Adrenal gland (tissue), 12 donors: ENCODE results near the gene MUC5B. TPM values are rescaled to one million over a fixed set of nuclear protein-coding genes. Genes with fewer than 3 reads are reported as not detected.
A peak's percentile ranks its signal among the peaks of the same experiment; 100 is the strongest.
"Not testable (repeated sequence)": the region's sequence is repeated elsewhere in the genome, so short reads cannot be mapped to it uniquely, and the experiment has no call there.

Source experiments
- DNase-seq, 7 donors: peaks; one replicate each; pipeline ENCODE4 v3.0.0-alpha.2; 2019 to 2020
- H3K27ac ChIP-seq, 5 donors: fragments of 200-600 bp; sonication (generic) in 4 of 5; 1 replicate in 3 of 5; 2 replicates in 2 of 5; pipeline versions ENCODE4 v1.5.1 to v1.8.0; 2016 to 2020; ENCODE audit warnings: mild to moderate bottlenecking in 1 of 5
- H3K27me3 ChIP-seq: fragments of 200-600 bp; 2 replicates; pipeline ENCODE4 v1.8.0; 2021
- H3K36me3 ChIP-seq, 2 donors: fragments of 200-600 bp; replicated peaks in 1 of 2; 1 replicate in 1 of 2; 2 replicates in 1 of 2; pipeline versions ENCODE4 v1.5.1 to v1.8.0; 2018 to 2022
- H3K4me1 ChIP-seq, 2 donors: fragments of 200-600 bp; replicated peaks in 1 of 2; 1 replicate in 1 of 2; 2 replicates in 1 of 2; pipeline versions ENCODE4 v1.5.1 to v1.8.0; 2018 to 2021
- H3K4me3 ChIP-seq, 4 donors: fragments of 200-600 bp; sonication (generic) in 3 of 4; one replicate each; pipeline ENCODE4 v1.5.1; 2016 to 2018
- H3K9me3 ChIP-seq, 3 donors: fragments of 200-600 bp; sonication (generic) in 1 of 3; replicated peaks in 1 of 3; 1 replicate in 2 of 3; 2 replicates in 1 of 3; pipeline versions ENCODE4 v1.5.1 to v1.8.0; 2016 to 2021
- CTCF ChIP-seq, 6 experiments: fragments of 450-650 bp in 4 of 6; fragments of 200-600 bp in 2 of 6; sonication (generic) in 1 of 6; IDR thresholded peaks; 1 replicate in 5 of 6; 2 replicates in 1 of 6; pipeline versions ENCODE4 v1.5.1 to v1.8.0; 2016 to 2021; ENCODE audit warnings: antibody characterized with exemption in 6 of 6, mild to moderate bottlenecking in 2 of 6, moderate library complexity in 1 of 6
- POLR2A ChIP-seq, 2 donors: fragments of 450-650 bp; IDR thresholded peaks; one replicate each; pipeline ENCODE4 v1.6.1; 2017; ENCODE audit warnings: antibody characterized with exemption in 2 of 2, mild to moderate bottlenecking in 2 of 2, moderate library complexity in 1 of 2
- WGBS, 4 donors: extraction: QIAGEN DNeasy Blood & Tissue Kit in 2 of 4; methylation state at CpG; one replicate each; pipeline versions ENCODE4 v1.1.5 to v1.1.7; 2013 to 2017; 5-methylcytosine and 5-hydroxymethylcytosine counted together
- intact Hi-C, 2 donors: fragments of 100-400 bp; cut with DNase I; formaldehyde crosslinking; loops; one replicate each; pipeline versions ENCODE4 v1.14.1 to v1.15.0; 2022 to 2023
- polyA plus RNA-seq, 3 donors: library from polyadenylated mRNA; stranded (reverse); fragments of 200-250 nt in 2 of 3; fragments of 350-450 nt in 1 of 3; fragmentation: Illumina TruSeq in 1 of 3; extraction: RNeasy Lipid Tissue Mini Kit (QIAGEN cat#74804) in 1 of 3; gene quantifications; one replicate each; pipeline ENCODE4 v1.2.3, GENCODE V29; 2013 to 2014
- total RNA-seq, 9 donors: library from RNA; depleted of rRNA in 4 of 9; stranded (reverse); fragments of >200 nt in 4 of 9; fragments of 120-200 nt in 1 of 9; fragmentation: NEBNext Ultra II Directional in 1 of 9; extraction: Animal tissue kit (Norgen Biotek cat#: 25700) in 1 of 9; gene quantifications; one replicate each; pipeline versions ENCODE4 v1.1.0 to v1.2.4, GENCODE V29; 2013 to 2023
- donor health status: healthy with polysubstance abuse.
- donor health status: Bipolar disorder and iron deficiency.
- donor health status: DM: yes; HTN: yes; CAD: no.
- donor health status: DM: no; HTN: no; CAD: no.
- donor health status: DM: no; HTN: no; CAD: no.
- donor health status: DM: yes; HTN: yes; CAD: no.

MUC5B gene
- total and polyA plus RNA-seq, 12 donors, result under 0.01 to 0.95 (median 0.70) TPM; not detected in 7

- no peaks in the 10 kb centered on the region for H3K4me1 ChIP-seq
- H3K9me3 ChIP-seq, result no peaks in the 10 kb centered on the region
- intact Hi-C loops, result no loop called here
- no peak overlapping the region for H3K4me3 ChIP-seq
- TF ChIP-seq POLR2A (IDR thresholded peaks at IDR 0.05) (no peak), CTCF (IDR thresholded peaks at IDR 0.05) (no peak)
- no peak overlapping the region for H3K27ac ChIP-seq
- 84 to 94% (median 89%) methylated on average over 12 to 29 of the region's 29 CpGs for whole genome bisulfite sequencing, 4 donors
- no peaks in the 10 kb centered on the region for H3K36me3 ChIP-seq
- DNase-seq, result no peak
- peaks cover 4% of the 10 kb centered on the region for H3K27me3 ChIP-seq
Observed at GRCh38 chr11:1180947-1181391, 41.9 kb upstream of the MUC5B start.

GRCh38 chr11:1181420-1181819, 41.4 kb upstream of the MUC5B start:
- Histone ChIP-seq H3K4me1 (no peaks in the 10 kb centered on the region), H3K36me3 (no peaks in the 10 kb centered on the region), H3K27me3 (peaks cover 4% of the 10 kb centered on the region), H3K9me3 (no peaks in the 10 kb centered on the region), H3K4me3 (no peak overlapping the region), H3K27ac (no peak overlapping the region)
- no peak for TF ChIP-seq CTCF (IDR thresholded peaks at IDR 0.05)
- no peak for TF ChIP-seq POLR2A (IDR thresholded peaks at IDR 0.05)
- intact Hi-C loops, result no loop called here
- 75 to 93% (median 79%) methylated on average over 8 to 10 of the region's 10 CpGs for WGBS, 4 donors
- DNase-seq, result no peak

- H3K4me3 ChIP-seq, result no peak overlapping the region
- WGBS, 4 donors, result 79 to 98% (median 85%) methylated on average over 9 to 41 of the region's 41 CpGs
- no peaks in the 10 kb centered on the region for H3K36me3 ChIP-seq
- intact Hi-C loops, result no loop called here
- TF ChIP-seq POLR2A (IDR thresholded peaks at IDR 0.05) (no peak), CTCF (IDR thresholded peaks at IDR 0.05) (no peak)
- H3K27me3 ChIP-seq, result peaks cover 4% of the 10 kb centered on the region
- no peaks in the 10 kb centered on the region for H3K4me1 ChIP-seq
- H3K27ac ChIP-seq, result no peak overlapping the region
- H3K9me3 ChIP-seq, result no peaks in the 10 kb centered on the region
- DNase-seq, result no peak
Observed at GRCh38 chr11:1181853-1182535, 40.9 kb upstream of the MUC5B start.

GRCh38 chr11:1184139-1184538, 38.7 kb upstream of the MUC5B start:
- intact Hi-C loops, H3K27me3 ChIP-seq, H3K4me3 ChIP-seq, DNase-seq, H3K27ac ChIP-seq, H3K36me3 ChIP-seq, H3K4me1 ChIP-seq, H3K9me3 ChIP-seq: not testable (repeated sequence)
- 90 to 96% (median 95%) methylated on average over 14 to 17 of the region's 22 CpGs; no CpG with 5 or more reads in 1 of the 4 donors for WGBS, 4 donors

GRCh38 chr11:1188451-1189130, 34.3 kb upstream of the MUC5B start:
- H3K27me3 ChIP-seq, intact Hi-C loops, H3K4me1 ChIP-seq, H3K9me3 ChIP-seq, H3K36me3 ChIP-seq, H3K4me3 ChIP-seq, H3K27ac ChIP-seq: not testable (repeated sequence)
- DNase-seq, result peak in 1 of 7 donors; percentile 0
- WGBS, 4 donors, result 71 to 87% (median 75%) methylated on average over 9 to 15 of the region's 15 CpGs

GRCh38 chr11:1189816-1190215, 33.0 kb upstream of the MUC5B start:
- DNase-seq, H3K4me3 ChIP-seq, intact Hi-C loops, H3K27me3 ChIP-seq, H3K4me1 ChIP-seq, H3K9me3 ChIP-seq, H3K27ac ChIP-seq, H3K36me3 ChIP-seq: not testable (repeated sequence)
- WGBS, 4 donors, result 65 to 91% (median 77%) methylated on average over 5 to 10 of the region's 12 CpGs

GRCh38 chr11:1191786-1192470, 30.9 kb upstream of the MUC5B start:
- H3K4me1 ChIP-seq, H3K27ac ChIP-seq, H3K36me3 ChIP-seq, H3K4me3 ChIP-seq, intact Hi-C loops, H3K9me3 ChIP-seq: not testable (repeated sequence)
- peaks cover 12% of the 10 kb centered on the region for H3K27me3 ChIP-seq
- WGBS, 4 donors, result 76 to 86% (median 81%) methylated on average over 13 to 22 of the region's 22 CpGs
- peak in 3 of 7 donors; percentile 1 to 10 (median 4) for DNase-seq
